Measurements from ENCODE around the gene SH3PXD2A.

GRCh38 chr10:103544657-103545310, 310.6 kb downstream of the SH3PXD2A start:
- no peak for TF ChIP-seq TAF1 (IDR thresholded peaks at IDR 0.05; ENCODE audit: low read depth, low read length)
- no peak for TF ChIP-seq POLR2A (IDR thresholded peaks at IDR 0.05; ENCODE audit: low read depth, low read length)
- TF ChIP-seq POU2F2 (IDR thresholded peaks at IDR 0.05; ENCODE audit: low read depth, low read length) = no peak
- TF ChIP-seq POLR2AphosphoS5 (IDR thresholded peaks at IDR 0.05; ENCODE audit: low read depth, low read length) = no peak

Data from GM12891 (cell line).